GM12892 (cell line): ENCODE measurements around the gene SGSH.

Experiments used
- POLR2A ChIP-seq: IDR thresholded peaks from 2 replicates; pipeline ENCODE4 v1.6.1; 2011; ENCODE audit warnings: low read depth, low read length, control low read depth
- POLR2AphosphoS5 ChIP-seq: IDR thresholded peaks from 2 replicates; pipeline ENCODE4 v1.6.1; 2011; ENCODE audit warnings: low read depth, low read length, control low read depth

GRCh38 chr17:80176757-80177156 is 43.4 kb downstream of the SGSH start:
- TF ChIP-seq POLR2A (no peak), POLR2AphosphoS5 (no peak)
